ENCODE data around the gene AFMID.

- TF ChIP-seq, protein P1, sequence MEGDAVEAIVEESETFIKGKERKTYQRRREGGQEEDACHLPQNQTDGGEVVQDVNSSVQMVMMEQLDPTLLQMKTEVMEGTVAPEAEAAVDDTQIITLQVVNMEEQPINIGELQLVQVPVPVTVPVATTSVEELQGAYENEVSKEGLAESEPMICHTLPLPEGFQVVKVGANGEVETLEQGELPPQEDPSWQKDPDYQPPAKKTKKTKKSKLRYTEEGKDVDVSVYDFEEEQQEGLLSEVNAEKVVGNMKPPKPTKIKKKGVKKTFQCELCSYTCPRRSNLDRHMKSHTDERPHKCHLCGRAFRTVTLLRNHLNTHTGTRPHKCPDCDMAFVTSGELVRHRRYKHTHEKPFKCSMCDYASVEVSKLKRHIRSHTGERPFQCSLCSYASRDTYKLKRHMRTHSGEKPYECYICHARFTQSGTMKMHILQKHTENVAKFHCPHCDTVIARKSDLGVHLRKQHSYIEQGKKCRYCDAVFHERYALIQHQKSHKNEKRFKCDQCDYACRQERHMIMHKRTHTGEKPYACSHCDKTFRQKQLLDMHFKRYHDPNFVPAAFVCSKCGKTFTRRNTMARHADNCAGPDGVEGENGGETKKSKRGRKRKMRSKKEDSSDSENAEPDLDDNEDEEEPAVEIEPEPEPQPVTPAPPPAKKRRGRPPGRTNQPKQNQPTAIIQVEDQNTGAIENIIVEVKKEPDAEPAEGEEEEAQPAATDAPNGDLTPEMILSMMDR (IDR thresholded peaks at IDR 0.05): no peak
- TF ChIP-seq ZFX (IDR thresholded peaks at IDR 0.05; ENCODE audit: borderline replicate concordance): no peak
These were observed 42.2 kb upstream of the AFMID start for GRCh38 chr17:78144736-78145641.

Measured in 22Rv1 (cell line).